A204.1 (cell line): ENCODE results near the gene MYH13.
"Not testable (repeated sequence)": the region's sequence is repeated elsewhere in the genome, so short reads cannot be mapped to it uniquely, and the experiment has no call there.

Source experiments
- FAIRE-seq: peaks from 2 replicates; lab custom pipeline; 2012; peaks lifted over from hg19 to GRCh38; lab: Jason Lieb, UNC

The MYH13 gene

DNA sequence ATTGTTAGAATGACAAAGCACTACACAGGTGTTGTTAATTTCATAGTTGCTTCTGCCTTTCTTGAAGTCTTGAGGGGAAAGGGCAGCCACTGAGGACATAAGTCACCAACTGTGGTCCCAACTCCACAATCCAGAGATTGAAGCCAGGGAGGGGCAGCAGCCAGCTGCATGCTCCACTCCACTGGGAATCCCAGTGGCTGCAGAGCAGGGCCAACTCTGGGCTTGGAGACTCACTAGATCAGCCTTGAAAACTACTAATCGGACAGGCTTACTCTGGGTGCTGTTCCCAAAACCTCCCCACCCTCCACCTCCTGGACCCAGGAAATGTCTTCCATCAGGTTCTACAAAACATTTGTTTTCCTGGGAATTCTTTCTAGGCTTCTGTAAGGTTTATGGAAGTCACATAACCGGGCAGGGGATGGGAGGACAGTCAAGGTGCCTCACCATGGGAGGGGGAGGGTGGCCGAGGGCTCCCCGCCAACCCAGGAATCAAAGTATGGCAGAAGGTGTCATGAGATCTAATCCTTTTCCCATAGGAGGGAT lies 68.0 kb downstream of the MYH13 start:
- no peak for FAIRE-seq

- FAIRE-seq = no peak
These were observed 75.1 kb downstream of the MYH13 start for GRCh38 chr17:10297691-10298090.

DNA sequence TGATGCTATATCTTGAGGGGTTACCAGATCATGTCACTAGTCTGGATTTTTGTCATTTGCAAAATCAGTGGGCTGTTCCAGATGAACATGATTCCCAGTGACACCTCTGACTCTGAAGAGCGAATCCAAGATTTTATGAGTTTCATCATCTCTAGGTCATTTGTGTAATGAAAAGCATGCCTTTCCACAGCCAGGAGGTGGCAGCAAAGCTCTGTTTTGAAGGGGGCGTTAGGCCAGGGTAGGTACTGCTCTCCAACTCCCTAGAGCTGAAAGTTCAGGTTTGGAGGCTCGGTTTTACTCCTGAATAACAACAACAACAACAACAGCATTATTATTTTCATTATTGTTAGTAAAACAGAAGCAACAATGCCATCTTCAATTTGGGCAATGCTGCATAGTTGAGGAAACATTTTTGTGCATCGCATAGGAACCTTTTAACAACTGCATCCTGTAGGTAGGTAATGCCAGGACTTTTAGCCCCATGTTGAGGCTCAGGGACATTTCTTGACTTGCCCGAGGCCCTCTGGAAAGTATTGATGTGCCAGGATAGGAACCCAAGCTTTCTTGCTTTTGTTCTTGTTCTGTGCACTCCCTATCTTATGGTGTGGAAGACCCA lies 77.0 kb downstream of the MYH13 start:
- FAIRE-seq = peak; percentile 21

DNA sequence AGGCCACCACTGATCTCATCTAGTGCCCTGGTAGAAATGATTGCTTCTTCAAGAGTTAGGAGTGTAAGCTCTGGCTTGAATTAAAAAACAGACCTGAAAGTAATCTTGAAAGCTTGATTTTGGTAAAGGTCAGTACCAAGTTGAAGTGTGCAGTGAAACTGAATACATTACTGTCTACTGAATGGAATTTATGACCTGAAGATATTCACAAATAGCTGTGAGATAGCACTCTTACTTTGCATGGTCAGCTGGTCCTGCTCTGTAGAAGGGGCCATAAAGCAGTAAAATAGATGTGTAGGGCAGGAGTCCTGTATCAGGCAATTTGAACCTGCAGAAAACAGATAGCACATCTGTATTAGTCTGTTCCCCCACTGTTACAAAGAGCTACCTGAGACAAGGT lies 78.6 kb downstream of the MYH13 start:
- FAIRE-seq = no peak

- no peak for FAIRE-seq
These were observed 80.5 kb downstream of the MYH13 start for GRCh38 chr17:10292057-10292937.

- FAIRE-seq = not testable (repeated sequence)
These were observed 81.2 kb downstream of the MYH13 start for GRCh38 chr17:10291576-10291975.

GRCh38 chr17:10290041-10290440 lies 82.8 kb downstream of the MYH13 start:
- FAIRE-seq = no peak

GRCh38 chr17:10286324-10286723 lies 86.5 kb downstream of the MYH13 start:
- no peak for FAIRE-seq

- FAIRE-seq = no peak
These were observed 86.9 kb downstream of the MYH13 start for GRCh38 chr17:10285896-10286295.

DNA sequence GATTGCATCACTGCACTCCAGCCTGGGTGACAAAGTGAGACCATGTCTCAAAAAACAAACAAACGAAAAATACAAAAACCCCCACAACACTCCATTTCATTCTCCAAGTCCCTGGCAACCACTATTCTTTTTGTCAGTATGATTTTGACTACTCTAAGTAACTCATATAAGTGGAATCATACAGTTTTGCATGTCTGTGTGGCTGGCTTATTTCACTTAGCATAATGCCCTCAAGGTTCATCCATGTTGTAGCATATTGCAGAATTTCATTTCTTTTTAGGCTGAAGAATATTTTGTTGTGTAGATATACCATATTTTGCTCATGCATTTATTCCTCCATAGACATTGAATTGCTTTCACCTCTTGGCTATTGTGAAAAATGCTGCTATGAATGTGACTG lies 92.7 kb downstream of the MYH13 start:
- FAIRE-seq = no peak

GRCh38 chr17:10278218-10278617 lies 94.6 kb downstream of the MYH13 start:
- FAIRE-seq = no peak

DNA sequence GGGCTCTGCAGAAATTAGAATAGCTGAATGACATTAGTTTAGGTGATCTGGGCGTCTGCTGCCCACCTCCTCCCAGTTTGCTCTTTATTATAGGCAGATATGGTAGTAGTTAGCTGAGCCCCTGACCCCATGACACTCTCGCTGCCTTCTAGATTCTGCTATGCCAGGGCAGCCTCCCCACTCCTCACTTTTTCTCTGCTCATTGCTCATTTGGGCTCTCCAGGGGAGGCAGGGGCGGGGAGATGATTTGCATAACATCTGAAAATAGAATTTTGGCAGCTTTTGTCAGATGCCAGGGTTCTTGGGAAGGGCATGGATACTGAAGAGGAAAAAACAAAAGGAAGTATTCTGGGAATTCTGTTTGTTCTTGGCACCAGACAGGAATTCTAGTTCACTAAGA lies 96.4 kb downstream of the MYH13 start:
- no peak for FAIRE-seq

- no peak for FAIRE-seq
These were observed 97.4 kb downstream of the MYH13 start for GRCh38 chr17:10275418-10275817.

DNA sequence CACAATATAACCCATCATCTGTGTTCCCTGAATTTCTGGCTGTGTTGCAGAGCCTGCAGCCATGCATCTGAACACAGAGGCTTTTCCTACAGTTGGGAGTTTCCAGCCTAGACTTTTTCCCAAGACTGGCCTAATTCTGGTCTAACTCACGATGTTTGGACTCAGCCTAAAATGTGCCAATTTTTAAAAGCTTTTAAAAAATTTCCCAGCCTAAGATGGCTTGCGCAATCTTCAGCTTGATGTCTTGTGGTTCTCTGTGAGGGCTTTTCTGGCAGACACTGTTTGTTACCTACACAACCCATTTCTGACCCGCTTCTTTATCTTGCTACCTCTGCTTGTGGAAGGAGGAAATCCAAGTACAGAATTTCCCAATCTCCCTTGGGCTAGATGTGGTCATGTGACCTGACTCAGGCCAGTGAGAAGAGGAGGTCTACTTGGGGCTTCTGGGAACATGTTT lies 101.7 kb downstream of the MYH13 start:
- no peak for FAIRE-seq

- no peak for FAIRE-seq
These were observed 102.5 kb downstream of the MYH13 start for GRCh38 chr17:10270258-10270657.

DNA sequence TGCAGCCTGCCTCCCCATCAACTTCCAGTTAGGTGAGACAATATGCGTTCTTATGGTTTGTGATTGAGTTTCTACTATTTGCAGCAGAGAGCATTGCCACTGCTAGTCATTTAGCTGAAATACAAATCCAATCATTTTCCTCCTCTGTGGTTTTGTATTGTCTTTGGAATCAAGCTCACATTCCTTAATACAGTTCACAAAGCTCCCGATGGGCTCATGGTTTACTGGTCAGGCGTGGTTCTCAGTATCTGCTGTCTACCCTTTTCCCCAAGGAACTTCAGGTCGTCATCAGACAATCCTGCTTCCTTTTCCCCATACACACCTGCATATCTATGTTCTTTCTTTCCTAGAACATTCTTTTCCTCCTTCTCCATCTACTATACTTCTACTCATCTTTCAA lies 104.8 kb downstream of the MYH13 start:
- no peak for FAIRE-seq

DNA sequence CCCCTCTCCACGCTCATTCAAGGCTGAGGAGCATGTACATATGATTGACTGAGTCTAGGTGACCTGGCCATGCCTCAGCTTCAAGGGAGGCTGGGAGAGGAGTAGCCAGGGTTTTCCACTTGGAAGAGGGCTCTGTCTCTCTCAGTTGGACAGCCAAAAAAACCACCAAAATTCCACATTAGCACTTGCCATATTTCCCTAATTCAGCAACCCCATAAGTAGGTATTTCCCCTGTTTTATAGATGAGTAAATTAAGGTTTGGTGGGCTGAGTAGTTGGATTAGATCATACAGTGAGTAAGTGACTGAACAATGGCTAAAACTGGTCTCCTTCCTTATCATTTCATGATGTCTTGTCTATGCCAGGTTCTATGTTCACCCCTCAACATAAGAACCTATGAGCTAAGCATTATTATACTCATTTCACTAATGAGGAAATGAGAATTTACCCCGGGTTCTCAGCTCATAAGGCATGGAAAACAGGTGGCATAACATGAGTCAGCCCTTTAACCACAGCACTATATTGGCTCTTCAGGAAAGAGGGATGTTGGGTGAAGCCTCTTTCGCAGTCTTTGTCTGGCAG lies 106.4 kb downstream of the MYH13 start:
- FAIRE-seq = no peak

DNA sequence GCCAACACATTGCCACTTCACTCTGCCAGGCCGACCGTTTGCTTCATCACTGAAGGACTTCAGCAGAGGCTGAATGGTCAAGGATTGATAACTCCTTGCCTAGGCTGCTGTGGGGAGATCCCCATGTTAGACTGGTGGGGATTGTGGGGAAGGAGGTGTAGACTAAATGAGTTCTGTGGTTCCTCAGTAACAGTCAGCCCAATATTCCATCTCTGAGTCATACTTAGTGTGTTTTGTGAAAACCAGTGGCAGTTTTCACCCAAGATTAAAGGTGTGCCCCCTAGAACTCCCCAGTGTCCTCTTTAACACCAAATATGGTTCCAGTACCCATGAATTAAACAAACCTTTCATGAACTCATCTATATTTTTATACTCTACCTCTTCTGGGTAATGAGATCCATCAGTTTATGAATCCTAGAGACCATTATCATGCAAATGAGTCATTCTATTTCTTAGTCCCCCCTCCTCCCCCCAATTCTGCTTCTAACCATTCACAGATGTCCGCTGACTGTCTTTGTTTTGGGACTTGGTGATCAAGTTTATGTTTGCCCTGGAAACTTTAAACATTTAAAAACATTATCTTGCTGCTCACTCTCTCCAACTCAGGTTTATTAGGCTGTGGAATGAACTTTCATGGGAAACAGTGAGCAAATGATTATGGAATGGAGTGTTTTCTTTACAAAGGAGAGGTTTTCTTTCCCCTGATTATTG lies 107.6 kb downstream of the MYH13 start:
- no peak for FAIRE-seq

GRCh38 chr17:10264051-10264450 lies 108.8 kb downstream of the MYH13 start:
- FAIRE-seq = no peak

DNA sequence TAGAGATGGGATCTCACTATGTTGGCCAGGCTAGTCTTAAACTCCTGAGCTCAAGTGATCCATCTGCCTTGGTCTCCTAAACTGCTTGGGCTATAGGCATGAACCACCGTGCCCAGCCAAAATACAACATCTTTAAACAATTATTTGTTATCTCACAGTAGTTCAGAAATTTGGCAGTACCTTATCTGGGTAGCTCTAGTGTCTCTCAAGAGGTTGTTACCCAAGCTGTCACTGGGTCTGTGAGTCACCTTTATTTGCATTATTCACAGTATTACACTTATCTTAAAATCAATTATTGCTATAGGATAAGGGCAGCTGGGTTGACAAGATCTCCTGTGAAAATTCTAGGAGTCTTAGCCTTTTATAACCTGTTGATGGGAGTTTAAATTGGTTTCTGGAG lies 110.4 kb downstream of the MYH13 start:
- FAIRE-seq = no peak

GRCh38 chr17:10261098-10261497 lies 111.7 kb downstream of the MYH13 start:
- no peak for FAIRE-seq

GRCh38 chr17:10251212-10251948 lies 121.4 kb downstream of the MYH13 start:
- no peak for FAIRE-seq
